ENCODE results near the gene MDH2. TPM values are rescaled to one million over a fixed set of nuclear protein-coding genes. Genes with fewer than 3 reads are reported as not detected.
"Not testable (repeated sequence)": the region's sequence is repeated elsewhere in the genome, so short reads cannot be mapped to it uniquely, and the experiment has no call there.

Gene MDH2
- total RNA-seq, 1 donor from 2014 or later: 128 TPM

GRCh38 chr7:76108540-76109233, 60.8 kb downstream of the MDH2 start:
- DNase-seq (ENCODE audit: low spot score): no peak

GRCh38 chr7:76113042-76113630, 65.2 kb downstream of the MDH2 start:
- not testable (repeated sequence) for DNase-seq (ENCODE audit: low spot score)

- DNase-seq (ENCODE audit: low spot score): not testable (repeated sequence)
These were observed 66.8 kb downstream of the MDH2 start for GRCh38 chr7:76114742-76115141.

Other genes with a start within 250 kb of the MDH2 start
- gene CCL24, start 234.3 kb upstream of the MDH2 start, total RNA-seq: not detected
- gene RHBDD2, start 169.1 kb upstream of the MDH2 start, total RNA-seq: 78.3 TPM
- 507 TPM for gene POR, start 133.0 kb upstream of the MDH2 start, total RNA-seq
- gene TMEM120A, start 53.5 kb upstream of the MDH2 start, total RNA-seq: 93.8 TPM
- 9.7 TPM for gene STYXL1, start 106 bp upstream of the MDH2 start, total RNA-seq
- 4.8 TPM for gene SRRM3, start 153.8 kb downstream of the MDH2 start, total RNA-seq

Measured in mesenteric fat pad (tissue), 1 donor.